Measurements from ENCODE around the gene DHDDS. TPM values are rescaled to one million over a fixed set of nuclear protein-coding genes. Genes with fewer than 3 reads are reported as not detected.

The DHDDS gene
- total RNA-seq, 4 donors from 2014 or later = 54.5 to 76.6 (median 62.1) TPM

DNA sequence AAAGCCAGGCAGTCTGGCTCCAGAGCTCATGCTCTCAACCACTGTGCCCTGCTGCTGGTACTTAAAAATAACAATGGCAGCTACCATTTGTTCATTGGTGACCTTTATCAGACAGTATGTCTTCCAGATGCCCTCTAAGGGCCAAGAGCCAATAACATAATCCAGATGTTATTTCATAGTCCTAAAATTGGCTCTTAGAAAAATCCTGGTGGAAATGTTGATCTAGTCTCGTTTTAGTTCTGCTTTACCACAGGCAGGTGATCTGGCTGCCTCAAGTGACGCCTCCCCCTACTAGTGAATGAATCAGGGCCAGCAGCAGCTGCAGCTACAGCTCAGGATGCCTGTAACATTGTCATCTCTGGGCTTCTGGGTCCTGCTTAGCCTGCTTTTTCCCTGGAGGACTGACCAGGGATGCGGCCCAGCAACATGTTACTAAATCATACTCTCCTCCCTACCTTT is 27.5 kb downstream of the DHDDS start:
- peaks cover 0 to 80% (median 0%) of the 10 kb centered on the region in 3 donors for H3K36me3 ChIP-seq

DNA sequence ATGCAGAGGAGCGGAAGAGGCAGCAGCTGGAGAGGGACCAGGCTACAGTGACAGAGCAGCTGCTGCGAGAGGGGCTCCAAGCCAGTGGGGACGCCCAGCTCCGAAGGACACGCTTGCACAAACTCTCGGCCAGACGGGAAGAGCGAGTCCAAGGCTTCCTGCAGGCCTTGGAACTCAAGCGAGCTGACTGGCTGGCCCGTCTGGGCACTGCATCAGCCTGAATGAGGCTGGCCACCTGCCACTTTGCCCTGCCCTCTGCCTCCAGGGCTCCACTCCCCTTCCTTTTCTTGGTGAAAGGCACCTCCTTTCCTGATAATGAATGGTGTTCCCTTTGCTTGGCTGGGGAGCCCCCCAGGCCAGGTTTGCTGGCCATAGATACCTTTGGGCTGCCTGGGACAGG is 36.8 kb downstream of the DHDDS start:
- no peaks in the 10 kb centered on the region for H3K27me3 ChIP-seq
- peak overlapping the region in 1 of 4 donors; percentile 15 for H3K27ac ChIP-seq
- peaks cover 0 to 59% (median 0%) of the 10 kb centered on the region in 3 donors for H3K36me3 ChIP-seq
- H3K9me3 ChIP-seq = no peaks in the 10 kb centered on the region
- H3K4me3 ChIP-seq = no peak overlapping the region
- H3K4me1 ChIP-seq = peaks cover 0 to 21% (median 16%) of the 10 kb centered on the region in 4 donors
- TF ChIP-seq, protein P1, sequence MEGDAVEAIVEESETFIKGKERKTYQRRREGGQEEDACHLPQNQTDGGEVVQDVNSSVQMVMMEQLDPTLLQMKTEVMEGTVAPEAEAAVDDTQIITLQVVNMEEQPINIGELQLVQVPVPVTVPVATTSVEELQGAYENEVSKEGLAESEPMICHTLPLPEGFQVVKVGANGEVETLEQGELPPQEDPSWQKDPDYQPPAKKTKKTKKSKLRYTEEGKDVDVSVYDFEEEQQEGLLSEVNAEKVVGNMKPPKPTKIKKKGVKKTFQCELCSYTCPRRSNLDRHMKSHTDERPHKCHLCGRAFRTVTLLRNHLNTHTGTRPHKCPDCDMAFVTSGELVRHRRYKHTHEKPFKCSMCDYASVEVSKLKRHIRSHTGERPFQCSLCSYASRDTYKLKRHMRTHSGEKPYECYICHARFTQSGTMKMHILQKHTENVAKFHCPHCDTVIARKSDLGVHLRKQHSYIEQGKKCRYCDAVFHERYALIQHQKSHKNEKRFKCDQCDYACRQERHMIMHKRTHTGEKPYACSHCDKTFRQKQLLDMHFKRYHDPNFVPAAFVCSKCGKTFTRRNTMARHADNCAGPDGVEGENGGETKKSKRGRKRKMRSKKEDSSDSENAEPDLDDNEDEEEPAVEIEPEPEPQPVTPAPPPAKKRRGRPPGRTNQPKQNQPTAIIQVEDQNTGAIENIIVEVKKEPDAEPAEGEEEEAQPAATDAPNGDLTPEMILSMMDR (IDR thresholded peaks at IDR 0.05) = no peak
- no peak for TF ChIP-seq POLR2A (IDR thresholded peaks at IDR 0.05)
- DNase-seq = peak in 1 of 3 donors; percentile 54

More for the DNA sequence above, 27.5 kb downstream of the DHDDS start:
- Histone ChIP-seq H3K27me3 (no peaks in the 10 kb centered on the region), H3K4me1 (no peaks in the 10 kb centered on the region), H3K4me3 (no peak overlapping the region), H3K27ac (no peak overlapping the region), H3K9me3 (no peaks in the 10 kb centered on the region)
- no peak for TF ChIP-seq POLR2A (IDR thresholded peaks at IDR 0.05)
- TF ChIP-seq, protein P1 (IDR thresholded peaks at IDR 0.05) = no peak
- DNase-seq = no peak

DNA sequence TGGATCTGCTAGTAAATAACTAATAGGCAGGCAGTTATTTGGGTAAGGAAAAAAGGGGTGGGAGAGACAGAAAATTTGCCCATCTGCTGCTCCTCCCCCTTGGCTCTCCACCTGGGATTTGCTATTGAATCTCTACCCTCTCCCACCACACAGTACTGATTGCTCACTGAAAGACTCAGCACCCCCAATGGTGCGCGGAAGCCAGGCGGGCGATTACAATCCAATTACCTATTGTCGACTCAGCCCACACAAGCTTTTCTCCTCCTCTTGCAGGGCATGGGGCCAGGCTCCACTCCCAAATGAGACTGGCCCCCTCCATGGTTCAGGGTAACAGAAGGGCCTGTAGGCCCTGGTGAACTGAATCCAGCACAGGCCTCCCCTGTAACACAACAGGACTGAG is 37.4 kb downstream of the DHDDS start:
- no peaks in the 10 kb centered on the region for H3K9me3 ChIP-seq
- no peaks in the 10 kb centered on the region for H3K27me3 ChIP-seq
- H3K4me3 ChIP-seq = no peak overlapping the region
- peaks cover 0 to 59% (median 0%) of the 10 kb centered on the region in 3 donors for H3K36me3 ChIP-seq
- no peak for DNase-seq
- peaks cover 0 to 27% (median 16%) of the 10 kb centered on the region in 4 donors for H3K4me1 ChIP-seq
- H3K27ac ChIP-seq = no peak overlapping the region
- TF ChIP-seq, protein P1 (IDR thresholded peaks at IDR 0.05) = no peak
- no peak for TF ChIP-seq POLR2A (IDR thresholded peaks at IDR 0.05)

DNA sequence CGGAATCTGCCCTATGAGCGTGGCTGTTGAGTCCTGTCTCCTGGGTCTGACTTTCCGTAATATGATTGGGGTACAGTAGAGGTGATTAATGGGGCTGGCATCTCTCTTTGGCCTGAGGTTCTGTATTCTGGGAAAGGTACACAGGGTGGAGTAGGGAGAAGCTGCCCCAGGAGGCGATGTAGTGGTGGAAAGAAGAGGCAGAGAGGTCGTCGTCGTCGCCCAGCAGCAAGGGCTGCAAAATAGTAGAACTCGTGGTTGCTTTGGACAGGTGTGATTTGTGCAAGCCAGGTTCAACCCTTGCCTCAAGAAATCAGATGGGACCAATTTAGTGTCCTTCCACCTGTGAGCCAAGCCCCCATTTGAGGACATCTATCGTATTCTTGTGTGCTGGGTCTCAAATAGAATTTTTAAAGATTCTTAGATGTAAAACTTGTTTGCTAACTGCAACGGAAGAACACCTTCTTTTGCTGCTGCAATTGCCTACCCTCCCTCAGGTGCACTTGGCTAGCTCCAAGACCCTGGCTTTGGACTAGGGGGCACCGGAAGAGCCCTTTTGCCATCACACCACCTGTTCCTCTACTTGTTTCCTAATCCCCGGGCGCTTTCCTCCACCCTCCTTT is 38.9 kb downstream of the DHDDS start:
- peak overlapping the region; percentile 80 to 99 (median 89) for H3K4me3 ChIP-seq
- TF ChIP-seq, protein P1 (IDR thresholded peaks at IDR 0.05) = no peak
- TF ChIP-seq POLR2A (IDR thresholded peaks at IDR 0.05) = no peak
- no peaks in the 10 kb centered on the region for H3K9me3 ChIP-seq
- peaks cover 0 to 51% (median 0%) of the 10 kb centered on the region in 3 donors for H3K36me3 ChIP-seq
- H3K27me3 ChIP-seq = no peaks in the 10 kb centered on the region
- H3K4me1 ChIP-seq = peaks cover 0 to 29% (median 16%) of the 10 kb centered on the region in 4 donors
- H3K27ac ChIP-seq = peak overlapping the region in 2 of 4 donors; percentile 96 to 100
- DNase-seq = no peak

DNA sequence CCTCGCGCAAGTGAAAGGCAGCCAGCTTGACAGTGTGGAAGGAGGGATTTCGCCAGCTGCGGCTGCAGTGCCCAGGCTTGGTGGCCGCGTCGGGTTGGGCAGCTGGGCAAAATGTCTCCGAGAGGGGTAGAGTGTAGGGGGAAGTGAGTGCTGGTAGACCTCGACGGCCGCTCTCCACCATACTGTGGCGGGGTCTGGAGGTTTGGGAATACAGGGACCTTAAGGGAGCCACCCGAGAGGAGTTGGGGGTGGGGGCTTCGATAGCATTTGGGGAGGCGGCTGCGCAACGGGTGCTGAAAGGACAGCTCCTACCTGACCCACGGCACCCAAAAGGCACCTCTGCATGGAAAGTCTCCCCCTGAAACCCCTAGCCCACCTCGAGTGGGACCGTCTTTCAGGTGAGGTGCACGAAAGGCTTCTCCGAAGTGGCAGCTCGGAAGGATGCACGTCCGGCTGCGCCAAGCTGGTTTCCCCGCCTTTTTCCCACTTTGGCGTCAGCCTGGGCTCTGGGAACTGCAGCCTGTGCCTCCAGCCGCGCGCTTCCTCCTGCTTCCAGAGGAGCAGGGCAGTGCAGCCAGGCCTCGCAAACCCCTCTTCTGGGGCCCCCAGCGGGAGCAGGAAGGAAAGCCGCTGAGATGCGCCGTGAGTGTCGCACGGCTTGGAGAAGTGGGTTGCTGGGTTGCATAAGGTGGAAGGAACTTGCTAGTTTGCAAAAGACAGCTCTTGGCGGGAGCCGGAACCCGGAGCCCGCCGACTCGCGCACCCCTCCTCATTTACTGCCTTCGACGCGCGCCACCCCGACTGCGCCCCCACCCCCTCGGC is 39.6 kb downstream of the DHDDS start:
- no peaks in the 10 kb centered on the region for H3K9me3 ChIP-seq
- peak overlapping the region; percentile 80 to 99 (median 89) for H3K4me3 ChIP-seq
- peaks cover 0 to 29% (median 16%) of the 10 kb centered on the region in 4 donors for H3K4me1 ChIP-seq
- TF ChIP-seq POLR2A (IDR thresholded peaks at IDR 0.05) = no peak
- TF ChIP-seq, protein P1 (IDR thresholded peaks at IDR 0.05) = peak in 1 of 6 experiments; percentile 9
- peak in 2 of 3 donors; percentile 45 to 73 for DNase-seq
- H3K27me3 ChIP-seq = no peaks in the 10 kb centered on the region
- peak overlapping the region; percentile 96 to 100 (median 98) for H3K27ac ChIP-seq
- peaks cover 0 to 51% (median 0%) of the 10 kb centered on the region in 3 donors for H3K36me3 ChIP-seq

Measured in Peyer's patch (tissue), 4 donors.